Urinary bladder (tissue), 4 donors: ENCODE results near the gene METRN. TPM values are rescaled to one million over a fixed set of nuclear protein-coding genes. Genes with fewer than 3 reads are reported as not detected.

Experiments used
- DNase-seq: peaks from one replicate; pipeline ENCODE4 v3.0.0-alpha.2; 2015; ENCODE audit errors: extremely low spot score
- H3K27ac ChIP-seq: one replicate; pipeline ENCODE4 v1.5.1; 2013; ENCODE audit warnings: low read depth, mild to moderate bottlenecking, moderate library complexity
- H3K36me3 ChIP-seq: one replicate; pipeline ENCODE4 v1.6.1; 2013; ENCODE audit warnings: mild to moderate bottlenecking, moderate library complexity; ENCODE audit not compliant: insufficient read depth
- H3K4me1 ChIP-seq: one replicate; pipeline ENCODE4 v1.6.1; 2013; ENCODE audit warnings: mild to moderate bottlenecking, moderate library complexity; ENCODE audit not compliant: insufficient read depth
- H3K4me3 ChIP-seq: one replicate; pipeline ENCODE4 v1.5.1; 2013; ENCODE audit warnings: low read depth, low read length
- WGBS: extraction: QIAGEN DNeasy Blood & Tissue Kit; methylation state at CpG from one replicate; pipeline ENCODE4 v1.1.7; 2013; 5-methylcytosine and 5-hydroxymethylcytosine counted together
- polyA plus RNA-seq: library from polyadenylated mRNA; stranded (reverse); fragments of 200-250 nt; gene quantifications from one replicate; pipeline ENCODE4 v1.2.3, GENCODE V29; 2013
- total RNA-seq: library from RNA; depleted of rRNA; stranded (reverse); fragments of >200 nt; gene quantifications from one replicate; pipeline ENCODE4 v1.2.3, GENCODE V29; 2014
- donor health status: healthy with polysubstance abuse.
- donor health status: healthy.

The METRN gene
- total and polyA plus RNA-seq, 2 donors = 14.5 to 42.9 TPM

DNA sequence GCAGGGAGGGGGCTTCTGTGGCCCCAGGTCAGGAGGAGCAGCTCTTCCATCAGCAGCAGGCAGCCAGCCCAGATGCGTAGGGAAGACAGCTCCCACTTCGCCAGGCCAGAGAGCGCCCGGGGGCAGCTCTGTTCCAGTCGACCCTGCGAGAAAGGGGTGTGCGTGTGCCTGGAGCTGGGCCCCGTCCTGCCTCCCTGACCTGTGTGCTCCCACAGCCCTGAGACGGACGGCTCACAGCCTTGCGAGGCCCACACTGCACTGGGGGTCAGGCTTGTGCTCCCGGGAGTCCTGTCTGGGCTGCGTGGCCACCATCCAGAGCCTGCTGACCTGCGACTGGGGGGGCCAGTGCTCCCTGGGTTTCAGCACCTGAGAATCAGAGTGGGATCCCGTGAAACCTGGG, 45.1 kb downstream of the METRN start:
- Histone ChIP-seq H3K4me1 (no peaks in the 10 kb centered on the region), H3K4me3 (no peak overlapping the region), H3K36me3 (no peaks in the 10 kb centered on the region), H3K27ac (no peak overlapping the region)
- 50% methylated on average over 15 of the region's 15 CpGs for WGBS
- no peak for DNase-seq

DNA sequence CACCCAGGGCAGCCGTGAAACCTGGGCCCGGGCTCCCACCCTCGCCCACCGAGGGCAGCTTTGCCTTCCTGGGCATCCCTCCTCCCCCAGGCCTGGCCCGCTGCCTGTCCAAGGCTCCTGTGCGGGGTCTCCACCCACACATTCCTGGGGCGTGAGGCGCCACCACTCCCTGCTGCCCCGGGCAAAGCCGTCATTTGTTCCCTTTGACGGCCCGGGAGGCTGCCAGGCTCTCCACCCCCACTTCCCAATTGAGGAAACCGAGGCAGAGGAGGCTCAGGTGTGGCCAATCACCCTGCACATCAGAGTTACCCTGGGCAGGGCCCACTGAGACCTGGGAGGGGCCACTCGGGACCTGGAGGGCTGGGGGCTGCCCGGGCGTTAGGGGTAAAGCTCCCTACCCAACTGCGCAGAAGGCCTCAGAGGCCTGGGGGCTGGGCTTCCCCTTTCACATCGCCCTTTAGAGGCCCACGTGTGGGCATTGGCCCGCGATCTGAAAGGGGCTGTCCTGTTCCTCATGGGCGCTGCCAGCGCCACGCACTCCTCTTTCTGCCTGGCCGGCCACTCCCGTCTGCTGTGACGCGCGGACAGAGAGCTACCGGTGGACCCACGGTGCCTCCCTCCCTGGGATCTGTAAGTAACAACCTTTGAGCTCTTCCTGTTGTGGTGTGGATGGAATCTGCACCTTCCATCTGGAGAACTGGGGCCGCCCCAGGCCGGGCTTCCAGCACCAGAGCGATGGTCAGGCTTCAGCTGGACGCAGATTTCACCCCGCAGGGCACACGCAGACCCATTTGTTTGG, 45.8 kb downstream of the METRN start, which contains the start of gene MSLN:
Gene MSLN, plus strand, starts transcription at position 190 of the 799 bp plus-strand sequence. CDS start 1,947 bp downstream, outside the sequence.
- 75% methylated on average over 37 of the region's 37 CpGs for WGBS
- H3K4me3 ChIP-seq = no peak within 1 kb of the TSS
- H3K36me3 ChIP-seq = no peaks in the 10 kb centered on the region
- H3K4me1 ChIP-seq = no peaks in the 10 kb centered on the region
- no peak for DNase-seq
- H3K27ac ChIP-seq = no peak within 1 kb of the TSS

DNA sequence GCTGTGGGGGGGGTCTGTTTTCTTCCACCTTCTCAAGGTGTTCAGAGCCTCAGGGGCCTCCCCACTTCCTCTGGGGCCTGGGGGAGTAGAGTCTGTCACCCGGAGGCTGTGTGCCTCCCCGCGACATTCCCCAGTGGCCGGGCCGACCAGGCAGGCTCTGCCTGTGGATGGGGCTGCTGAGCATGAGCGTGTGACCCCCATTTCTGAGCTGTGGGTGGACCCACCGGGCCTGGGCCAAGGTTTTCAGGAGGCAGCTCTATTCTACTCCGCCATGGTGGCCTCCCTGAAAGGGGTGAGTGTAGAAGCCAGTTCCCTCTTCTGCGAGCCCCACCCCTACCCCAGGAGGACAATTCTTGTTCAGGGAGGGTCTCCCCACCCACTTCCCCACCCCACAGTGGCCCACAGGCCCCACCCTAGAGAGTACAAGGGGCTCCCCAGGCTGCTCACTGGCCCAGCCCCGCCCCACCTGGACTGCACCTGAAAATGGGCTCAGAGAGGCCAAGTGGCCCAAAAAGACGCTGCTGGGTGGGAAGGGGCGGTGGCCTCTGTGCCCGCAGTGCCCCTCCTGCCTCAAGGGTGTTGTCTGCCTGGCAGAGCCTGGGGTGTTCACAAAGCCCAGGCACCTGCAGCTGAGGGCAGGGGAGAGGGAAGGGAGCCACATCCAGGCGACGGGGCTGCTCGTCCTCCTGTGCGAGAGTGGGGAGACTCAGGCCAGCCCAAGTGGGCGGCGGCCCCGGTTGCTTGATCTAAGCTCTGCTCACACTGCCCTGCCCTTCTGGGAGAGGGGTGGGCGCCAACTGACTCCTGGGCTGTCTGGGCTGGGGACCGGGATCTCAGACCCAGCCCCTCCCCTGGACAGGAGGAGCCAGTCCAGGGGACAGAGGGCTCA, 47.0 kb downstream of the METRN start:
- WGBS = 55% methylated on average over 22 of the region's 22 CpGs
- no peak for DNase-seq
- Histone ChIP-seq H3K27ac (no peak overlapping the region), H3K4me3 (no peak overlapping the region), H3K36me3 (no peaks in the 10 kb centered on the region), H3K4me1 (no peaks in the 10 kb centered on the region)

DNA sequence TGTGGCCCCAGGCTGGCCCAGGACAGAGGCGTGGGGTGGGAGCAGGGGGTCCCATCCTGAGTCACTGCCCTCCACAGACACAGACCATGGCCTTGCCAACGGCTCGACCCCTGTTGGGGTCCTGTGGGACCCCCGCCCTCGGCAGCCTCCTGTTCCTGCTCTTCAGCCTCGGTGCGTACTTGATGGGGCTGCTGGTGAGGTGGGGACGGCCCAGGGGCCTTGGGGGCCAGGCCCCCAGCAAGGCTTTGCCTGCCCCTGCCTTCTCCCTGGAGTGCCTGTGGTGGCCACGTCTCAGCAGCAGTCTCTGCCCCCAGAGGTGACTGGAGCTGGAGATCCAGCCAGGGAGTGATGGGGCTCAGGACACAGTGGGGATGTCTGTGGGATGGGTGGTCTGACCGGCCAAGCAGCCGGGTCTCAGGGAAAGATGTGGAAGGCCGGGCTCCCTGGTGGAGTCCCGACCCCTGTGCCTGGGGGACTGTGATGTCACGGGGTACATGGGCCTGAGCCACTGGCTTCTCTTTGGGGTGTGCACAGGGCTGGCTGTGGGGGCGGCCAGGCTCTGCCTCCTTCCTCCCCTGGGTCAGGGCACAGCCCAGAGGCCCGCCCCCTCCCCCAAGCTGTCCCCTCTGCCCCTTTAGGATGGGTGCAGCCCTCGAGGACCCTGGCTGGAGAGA, 47.8 kb downstream of the METRN start:
- no peaks in the 10 kb centered on the region for H3K36me3 ChIP-seq
- 70% methylated on average over 17 of the region's 17 CpGs for WGBS
- no peak overlapping the region for H3K4me3 ChIP-seq
- no peak for DNase-seq
- no peaks in the 10 kb centered on the region for H3K4me1 ChIP-seq
- H3K27ac ChIP-seq = no peak overlapping the region

DNA sequence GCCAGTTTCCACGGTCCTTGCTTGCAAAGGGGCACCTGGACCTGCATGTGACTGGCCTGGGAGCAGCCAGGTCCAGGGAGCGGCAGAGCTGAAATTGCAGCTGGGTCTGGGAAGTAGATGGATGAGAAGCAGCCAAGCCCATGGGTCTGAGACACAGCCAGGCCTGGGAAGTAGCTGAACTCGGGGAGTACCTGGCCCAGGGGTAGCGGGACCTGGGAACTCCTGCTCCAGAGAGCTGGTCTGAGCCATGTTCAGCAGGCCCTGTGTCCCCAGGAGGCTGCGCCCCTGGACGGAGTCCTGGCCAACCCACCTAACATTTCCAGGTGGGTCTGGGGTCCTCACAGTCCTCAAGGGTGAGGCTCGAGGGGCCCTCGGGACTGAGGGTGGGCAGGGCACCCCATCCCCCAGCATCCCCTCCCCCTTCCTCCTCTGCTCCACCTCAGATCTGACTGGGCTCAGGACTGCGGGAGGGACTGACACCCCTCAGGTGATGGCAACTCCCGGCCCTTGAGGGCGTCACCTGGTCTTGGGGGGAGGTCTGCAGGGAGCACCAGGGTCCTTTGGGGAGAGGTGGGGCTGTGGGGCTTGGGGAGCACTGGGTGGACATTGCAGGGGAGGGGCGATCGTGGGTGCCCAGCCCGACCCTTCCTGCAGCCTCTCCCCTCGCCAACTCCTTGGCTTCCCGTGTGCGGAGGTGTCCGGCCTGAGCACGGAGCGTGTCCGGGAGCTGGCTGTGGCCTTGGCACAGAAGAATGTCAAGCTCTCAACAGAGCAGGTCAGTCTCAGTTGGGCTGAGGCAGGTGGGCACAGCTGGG, 48.7 kb downstream of the METRN start:
- no peak for DNase-seq
- Histone ChIP-seq H3K4me1 (no peaks in the 10 kb centered on the region), H3K4me3 (no peak overlapping the region), H3K27ac (no peak overlapping the region), H3K36me3 (no peaks in the 10 kb centered on the region)
- 74% methylated on average over 21 of the region's 21 CpGs for WGBS

DNA sequence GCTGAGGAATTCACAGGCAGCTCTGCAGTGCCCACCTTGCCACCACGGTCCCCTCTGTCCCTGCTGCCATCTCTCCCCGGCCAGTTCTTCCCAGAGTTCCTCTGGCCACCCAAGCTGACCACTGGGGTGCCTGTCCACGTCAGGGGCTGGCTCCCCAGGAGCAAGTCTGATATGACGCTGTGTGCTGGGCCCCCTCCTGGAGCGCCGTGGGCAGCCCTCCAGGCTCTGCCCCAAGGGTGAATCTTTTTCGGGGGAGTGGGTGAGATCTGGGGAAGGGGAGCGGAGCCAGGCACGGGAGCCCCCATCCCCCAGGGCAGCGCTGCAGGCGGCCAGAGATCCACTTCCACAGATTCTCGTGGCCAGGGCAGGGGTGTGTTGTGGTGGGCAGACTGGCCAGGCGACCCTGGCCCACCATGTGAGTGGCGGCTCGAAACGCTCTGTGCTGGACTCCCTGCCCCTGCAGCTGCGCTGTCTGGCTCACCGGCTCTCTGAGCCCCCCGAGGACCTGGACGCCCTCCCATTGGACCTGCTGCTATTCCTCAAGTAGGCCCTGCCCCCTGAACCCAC, 49.3 kb downstream of the METRN start:
- 71% methylated on average over 20 of the region's 20 CpGs for WGBS
- Histone ChIP-seq H3K4me1 (no peaks in the 10 kb centered on the region), H3K36me3 (no peaks in the 10 kb centered on the region), H3K4me3 (no peak overlapping the region), H3K27ac (no peak overlapping the region)
- no peak for DNase-seq

DNA sequence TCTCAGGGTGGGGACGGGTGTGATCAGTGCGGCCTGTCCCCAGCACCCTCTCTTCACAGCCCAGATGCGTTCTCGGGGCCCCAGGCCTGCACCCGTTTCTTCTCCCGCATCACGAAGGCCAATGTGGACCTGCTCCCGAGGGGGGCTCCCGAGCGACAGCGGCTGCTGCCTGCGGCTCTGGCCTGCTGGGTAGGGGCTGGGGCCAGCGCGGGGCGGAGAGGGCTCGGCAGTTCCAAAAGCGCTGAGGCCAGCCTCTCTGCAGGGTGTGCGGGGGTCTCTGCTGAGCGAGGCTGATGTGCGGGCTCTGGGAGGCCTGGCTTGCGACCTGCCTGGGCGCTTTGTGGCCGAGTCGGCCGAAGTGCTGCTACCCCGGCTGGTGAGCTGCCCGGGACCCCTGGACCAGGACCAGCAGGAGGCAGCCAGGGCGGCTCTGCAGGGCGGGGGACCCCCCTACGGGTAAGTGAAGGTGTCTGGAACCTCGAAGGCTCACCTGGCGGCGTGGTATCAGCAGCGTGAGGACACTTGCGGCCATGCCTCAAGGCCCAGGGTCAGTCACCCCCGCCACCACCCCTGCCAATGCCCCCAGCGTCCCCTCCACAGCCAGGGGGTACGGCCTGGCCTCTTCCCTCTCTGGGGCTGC, 50.0 kb downstream of the METRN start:
- no peak for DNase-seq
- no peak overlapping the region for H3K4me3 ChIP-seq
- no peak overlapping the region for H3K27ac ChIP-seq
- no peaks in the 10 kb centered on the region for H3K4me1 ChIP-seq
- H3K36me3 ChIP-seq = no peaks in the 10 kb centered on the region
- WGBS = 83% methylated on average over 38 of the region's 38 CpGs

DNA sequence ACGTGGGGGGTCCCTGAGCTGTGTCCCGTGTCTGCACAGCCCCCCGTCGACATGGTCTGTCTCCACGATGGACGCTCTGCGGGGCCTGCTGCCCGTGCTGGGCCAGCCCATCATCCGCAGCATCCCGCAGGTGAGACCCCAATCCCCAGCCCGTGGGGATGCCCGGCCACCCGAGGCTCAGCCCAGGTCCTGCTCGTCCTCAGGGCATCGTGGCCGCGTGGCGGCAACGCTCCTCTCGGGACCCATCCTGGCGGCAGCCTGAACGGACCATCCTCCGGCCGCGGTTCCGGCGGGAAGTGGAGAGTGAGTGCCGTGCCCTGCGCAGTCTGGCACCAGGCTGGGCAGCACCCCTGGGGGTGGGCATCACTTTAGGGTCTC, 50.6 kb downstream of the METRN start:
- H3K36me3 ChIP-seq = no peaks in the 10 kb centered on the region
- WGBS = 93% methylated on average over 29 of the region's 29 CpGs
- no peak for DNase-seq
- no peaks in the 10 kb centered on the region for H3K4me1 ChIP-seq
- H3K27ac ChIP-seq = no peak overlapping the region
- H3K4me3 ChIP-seq = no peak overlapping the region

DNA sequence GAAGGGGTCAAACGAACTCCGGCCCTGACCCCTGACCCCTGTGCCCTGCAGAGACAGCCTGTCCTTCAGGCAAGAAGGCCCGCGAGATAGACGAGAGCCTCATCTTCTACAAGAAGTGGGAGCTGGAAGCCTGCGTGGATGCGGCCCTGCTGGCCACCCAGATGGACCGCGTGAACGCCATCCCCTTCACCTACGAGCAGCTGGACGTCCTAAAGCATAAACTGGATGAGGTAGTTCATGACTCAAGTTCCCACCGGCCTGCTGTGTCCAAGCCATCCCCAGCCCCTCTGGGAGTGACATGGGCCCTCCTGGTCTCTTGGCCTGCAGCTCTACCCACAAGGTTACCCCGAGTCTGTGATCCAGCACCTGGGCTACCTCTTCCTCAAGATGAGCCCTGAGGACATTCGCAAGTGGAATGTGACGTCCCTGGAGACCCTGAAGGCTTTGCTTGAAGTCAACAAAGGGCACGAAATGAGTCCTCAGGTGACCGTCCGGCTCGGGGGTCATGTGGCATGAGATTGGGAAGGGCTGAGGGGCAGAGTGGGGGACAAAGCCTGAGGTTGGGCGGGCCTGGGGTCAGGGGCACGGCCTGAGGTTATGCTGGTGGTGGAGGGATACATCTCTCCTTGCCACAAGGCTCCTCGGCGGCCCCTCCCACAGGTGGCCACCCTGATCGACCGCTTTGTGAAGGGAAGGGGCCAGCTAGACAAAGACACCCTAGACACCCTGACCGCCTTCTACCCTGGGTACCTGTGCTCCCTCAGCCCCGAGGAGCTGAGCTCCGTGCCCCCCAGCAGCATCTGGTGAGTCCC, 51.3 kb downstream of the METRN start:
- H3K4me1 ChIP-seq = no peaks in the 10 kb centered on the region
- H3K27ac ChIP-seq = no peak overlapping the region
- 88% methylated on average over 29 of the region's 29 CpGs for WGBS
- H3K4me3 ChIP-seq = no peak overlapping the region
- no peak for DNase-seq
- H3K36me3 ChIP-seq = no peaks in the 10 kb centered on the region

DNA sequence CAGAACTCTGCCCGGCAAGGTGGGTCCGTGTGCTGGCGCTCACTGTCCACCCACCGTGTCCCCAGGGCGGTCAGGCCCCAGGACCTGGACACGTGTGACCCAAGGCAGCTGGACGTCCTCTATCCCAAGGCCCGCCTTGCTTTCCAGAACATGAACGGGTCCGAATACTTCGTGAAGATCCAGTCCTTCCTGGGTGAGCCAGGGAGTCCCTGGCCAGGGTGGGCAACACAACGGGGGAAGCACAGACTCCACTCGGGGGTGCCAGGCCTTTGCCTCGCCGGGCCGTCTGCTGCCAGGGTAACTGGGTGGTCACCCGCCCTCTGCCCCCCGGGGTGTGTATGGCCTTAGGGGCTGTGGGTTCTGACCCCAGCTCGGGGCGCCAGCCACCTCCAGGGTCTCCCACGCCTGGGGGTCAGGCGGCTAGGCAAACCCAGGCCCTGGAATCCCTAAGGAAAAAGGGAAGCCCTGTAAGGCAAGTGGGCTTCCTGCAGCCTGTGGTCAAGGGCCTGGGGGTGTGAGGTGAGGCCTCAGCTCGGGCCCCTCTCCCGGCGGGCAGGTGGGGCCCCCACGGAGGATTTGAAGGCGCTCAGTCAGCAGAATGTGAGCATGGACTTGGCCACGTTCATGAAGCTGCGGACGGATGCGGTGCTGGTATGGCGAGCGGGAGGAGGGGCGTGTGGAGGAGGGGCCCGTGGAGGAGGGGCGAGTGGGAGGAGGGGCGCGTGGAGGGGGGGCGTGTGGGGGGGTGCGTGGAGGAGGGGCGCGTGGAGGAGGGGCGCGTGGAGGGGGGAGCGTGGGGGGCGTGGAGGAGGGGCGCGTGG, 52.1 kb downstream of the METRN start:
- Histone ChIP-seq H3K27ac (no peak overlapping the region), H3K4me3 (no peak overlapping the region), H3K4me1 (no peaks in the 10 kb centered on the region), H3K36me3 (no peaks in the 10 kb centered on the region)
- DNase-seq = no peak
- WGBS = 61% methylated on average over 36 of the region's 48 CpGs

DNA sequence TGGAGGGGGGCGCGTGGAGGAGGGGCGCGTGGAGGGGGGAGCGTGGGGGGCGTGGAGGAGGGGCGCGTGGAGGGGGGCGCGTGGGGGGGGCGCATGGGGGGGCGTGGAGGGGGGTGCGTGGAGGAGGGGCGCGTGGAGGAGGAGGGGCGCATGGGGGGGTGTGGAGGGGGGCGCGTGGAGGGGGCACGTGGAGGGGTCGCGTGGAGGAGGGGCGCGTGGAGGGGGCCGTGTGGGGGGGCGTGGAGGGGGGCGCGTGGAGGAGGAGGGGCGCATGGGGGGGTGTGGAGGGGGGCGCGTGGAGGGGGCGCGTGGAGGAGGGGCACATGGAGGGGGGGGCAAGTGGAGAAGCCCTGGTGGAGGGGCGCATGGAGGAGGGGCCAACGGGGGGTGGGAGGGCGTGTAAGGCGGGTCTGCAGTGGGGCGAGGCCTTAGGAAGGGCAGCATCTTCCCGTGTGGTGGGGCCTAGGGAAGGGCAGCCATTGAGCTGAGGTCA, 52.9 kb downstream of the METRN start:
- WGBS = 78% methylated on average over 32 of the region's 38 CpGs
- no peaks in the 10 kb centered on the region for H3K4me1 ChIP-seq
- H3K36me3 ChIP-seq = no peaks in the 10 kb centered on the region
- no peak overlapping the region for H3K4me3 ChIP-seq
- no peak for DNase-seq
- no peak overlapping the region for H3K27ac ChIP-seq
